Effector CD8-positive, alpha-beta T cell (primary cell): ENCODE data around the gene SH2D3C.

Experiments
- DNase-seq: peaks from one replicate; lab custom pipeline; 2025; lab: John Stamatoyannopoulos, UW
- total RNA-seq, 4 experiments: gene quantifications; one replicate each; lab custom pipeline; 2026; lab: John Stamatoyannopoulos, UW

Gene SH2D3C, protein sequence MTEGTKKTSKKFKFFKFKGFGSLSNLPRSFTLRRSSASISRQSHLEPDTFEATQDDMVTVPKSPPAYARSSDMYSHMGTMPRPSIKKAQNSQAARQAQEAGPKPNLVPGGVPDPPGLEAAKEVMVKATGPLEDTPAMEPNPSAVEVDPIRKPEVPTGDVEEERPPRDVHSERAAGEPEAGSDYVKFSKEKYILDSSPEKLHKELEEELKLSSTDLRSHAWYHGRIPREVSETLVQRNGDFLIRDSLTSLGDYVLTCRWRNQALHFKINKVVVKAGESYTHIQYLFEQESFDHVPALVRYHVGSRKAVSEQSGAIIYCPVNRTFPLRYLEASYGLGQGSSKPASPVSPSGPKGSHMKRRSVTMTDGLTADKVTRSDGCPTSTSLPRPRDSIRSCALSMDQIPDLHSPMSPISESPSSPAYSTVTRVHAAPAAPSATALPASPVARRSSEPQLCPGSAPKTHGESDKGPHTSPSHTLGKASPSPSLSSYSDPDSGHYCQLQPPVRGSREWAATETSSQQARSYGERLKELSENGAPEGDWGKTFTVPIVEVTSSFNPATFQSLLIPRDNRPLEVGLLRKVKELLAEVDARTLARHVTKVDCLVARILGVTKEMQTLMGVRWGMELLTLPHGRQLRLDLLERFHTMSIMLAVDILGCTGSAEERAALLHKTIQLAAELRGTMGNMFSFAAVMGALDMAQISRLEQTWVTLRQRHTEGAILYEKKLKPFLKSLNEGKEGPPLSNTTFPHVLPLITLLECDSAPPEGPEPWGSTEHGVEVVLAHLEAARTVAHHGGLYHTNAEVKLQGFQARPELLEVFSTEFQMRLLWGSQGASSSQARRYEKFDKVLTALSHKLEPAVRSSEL
- total RNA-seq, result 40.5 to 80.8 (median 56.4) reads per million in 4 experiments

- DNase-seq, result no peak
Observed at GRCh38 chr9:127778280-127779135, at the start of gene SH2D3C. Gene SH2D3C, minus strand, starts transcription at chr9:127778666. Its CDS starts 39 bp downstream, at chr9:127778627.

GRCh38 chr9:127826253-127826913 lies 47.9 kb upstream of the SH2D3C start:
- no peak for DNase-seq

DNA sequence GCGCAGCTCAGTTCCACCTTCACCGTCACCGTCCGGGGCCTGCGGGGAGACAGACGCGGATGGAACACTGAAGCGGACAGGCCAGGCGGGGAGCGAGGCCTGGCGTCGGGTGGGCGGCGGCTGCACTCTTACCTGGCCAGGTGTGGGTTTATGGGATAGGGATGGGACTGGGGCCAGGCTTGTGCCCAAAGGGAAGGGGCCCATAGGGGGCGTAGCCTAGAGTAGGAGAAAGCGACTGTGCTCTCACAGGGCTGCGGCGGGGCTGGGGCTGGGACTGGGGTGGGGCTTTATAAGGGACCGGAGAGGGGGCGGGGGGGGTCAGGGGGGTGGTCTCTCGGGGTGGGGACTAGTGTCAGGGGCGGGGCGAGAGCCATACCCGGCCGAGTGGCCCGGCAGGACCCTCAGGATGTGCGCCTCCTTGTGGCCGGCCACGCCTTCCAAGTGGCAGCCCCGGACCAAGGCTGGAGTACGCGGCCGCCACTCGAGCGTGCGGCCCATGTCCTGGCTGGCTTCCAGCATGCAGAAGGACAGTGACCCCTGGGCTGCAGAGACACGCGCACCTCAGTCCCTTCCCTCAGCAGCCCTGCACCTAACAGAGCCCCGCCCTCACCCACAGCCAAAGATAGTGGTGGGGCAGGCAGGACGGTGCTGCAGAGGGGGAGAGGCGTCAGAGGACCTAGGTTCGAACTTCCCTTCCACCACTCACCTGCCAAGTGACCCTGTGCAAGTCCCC lies 47.0 kb upstream of the SH2D3C start:
- DNase-seq, result no peak

DNA sequence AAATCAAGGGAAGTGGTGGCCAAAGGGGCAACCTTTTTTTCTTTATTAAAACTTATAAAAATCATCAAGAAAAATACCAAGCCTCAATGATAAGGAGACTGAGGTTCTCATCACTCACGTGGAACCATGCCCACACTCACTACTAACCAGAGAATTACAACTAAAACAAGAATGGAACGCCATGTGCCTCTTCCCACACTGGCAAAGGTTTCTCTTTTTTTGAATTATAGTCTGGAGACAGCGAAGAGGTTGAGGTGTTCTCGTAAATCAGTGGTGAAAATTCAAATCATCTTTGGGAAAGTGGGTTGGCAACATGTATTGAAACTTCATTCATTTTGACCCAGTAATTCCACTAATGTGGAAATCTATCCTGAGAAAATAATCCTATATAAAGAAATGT lies 43.6 kb upstream of the SH2D3C start:
- DNase-seq, result no peak

DNA sequence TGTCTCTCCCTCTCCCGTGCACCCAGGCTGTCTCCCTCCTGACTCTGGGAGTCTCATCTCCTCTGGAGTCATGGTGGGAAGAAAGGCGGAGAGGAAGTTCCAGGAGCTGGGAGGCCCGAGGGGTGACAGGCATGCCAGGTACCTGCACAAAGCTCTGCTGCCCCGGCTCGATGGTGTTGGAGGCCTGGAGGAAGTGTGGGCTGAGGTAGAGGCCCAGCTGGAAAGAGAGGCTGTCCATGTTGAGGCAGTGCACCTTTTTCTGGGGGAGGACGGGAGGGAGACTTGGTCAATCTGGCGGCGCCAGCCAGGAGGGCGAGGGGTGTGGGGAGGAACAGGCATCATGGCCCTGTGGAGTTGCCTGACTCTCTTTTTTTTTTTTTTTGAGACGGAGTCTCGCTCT lies 40.1 kb upstream of the SH2D3C start:
- DNase-seq, result no peak

DNA sequence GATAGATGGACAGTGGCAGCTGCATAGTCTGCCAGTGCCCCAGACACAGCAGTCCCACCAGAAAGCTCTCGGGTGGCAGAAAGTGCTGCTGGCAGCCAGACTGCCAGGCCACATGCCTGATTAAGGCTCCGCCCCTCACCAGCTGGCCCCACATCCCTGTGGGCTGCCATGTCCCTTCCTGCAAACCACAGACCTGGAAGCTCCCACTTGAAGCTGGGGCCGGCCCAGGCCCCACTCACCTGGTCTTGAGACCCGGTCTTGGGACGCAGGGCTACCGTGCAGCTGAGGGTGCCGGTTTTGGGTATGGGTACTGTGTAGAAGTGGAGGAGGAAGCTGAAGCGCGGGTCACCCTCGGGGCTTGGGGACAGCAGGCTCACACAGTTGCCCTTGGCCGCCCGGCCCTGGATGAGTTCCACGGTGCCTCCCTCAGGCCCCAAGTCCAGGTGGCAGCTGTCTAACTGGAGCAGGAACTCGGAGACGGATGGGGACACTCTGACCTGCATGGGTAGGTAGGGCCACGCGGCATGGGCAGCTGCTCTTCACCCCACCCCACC lies 39.5 kb upstream of the SH2D3C start:
- DNase-seq, result no peak

GRCh38 chr9:127816728-127817127 lies 38.3 kb upstream of the SH2D3C start:
- no peak for DNase-seq

DNA sequence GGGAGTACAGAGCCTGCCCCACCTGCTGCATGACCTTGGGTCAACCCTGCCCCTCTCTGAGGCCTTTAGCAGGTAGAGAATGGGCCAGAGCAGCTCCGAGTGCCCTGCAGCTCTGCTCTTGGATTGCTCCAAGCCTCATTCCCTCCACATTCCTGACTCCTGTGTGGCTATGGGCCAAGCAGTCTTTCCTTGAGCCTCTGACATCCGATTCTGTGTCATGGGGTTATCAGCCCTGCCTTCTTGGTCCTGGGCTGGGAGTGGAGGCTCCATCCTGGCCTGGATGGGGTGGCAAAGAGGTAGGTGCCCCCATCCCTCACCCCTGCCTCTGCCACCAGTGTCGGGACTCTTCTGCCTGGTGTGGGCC lies 37.9 kb upstream of the SH2D3C start:
- no peak for DNase-seq

GRCh38 chr9:127815512-127816361 lies 37.3 kb upstream of the SH2D3C start:
- DNase-seq, result no peak

- DNase-seq, result no peak
Observed at GRCh38 chr9:127814619-127815511, 36.4 kb upstream of the SH2D3C start.

GRCh38 chr9:127813686-127814226 lies 35.3 kb upstream of the SH2D3C start:
- DNase-seq, result no peak

GRCh38 chr9:127812936-127813675 lies 34.6 kb upstream of the SH2D3C start:
- no peak for DNase-seq

DNA sequence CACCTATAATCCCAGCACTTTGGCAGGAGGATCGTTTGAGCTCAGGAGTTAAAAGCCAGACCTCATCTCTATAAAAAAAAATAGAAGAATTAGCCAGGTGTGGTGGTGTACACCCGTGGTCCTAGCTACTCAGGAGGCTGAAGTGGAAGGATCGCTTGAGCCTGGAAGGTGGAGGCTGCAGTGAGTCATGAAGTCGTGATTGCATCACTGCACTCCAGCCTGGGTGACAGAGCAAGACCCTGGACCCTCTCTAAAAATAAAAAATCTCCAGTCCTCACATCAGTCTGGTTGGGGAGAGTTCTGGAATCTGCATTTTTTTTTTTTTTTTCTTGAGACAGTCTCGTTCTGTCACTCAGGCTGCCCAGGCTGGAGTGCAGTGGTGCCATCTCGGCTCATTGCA lies 33.5 kb upstream of the SH2D3C start:
- DNase-seq, result no peak

DNA sequence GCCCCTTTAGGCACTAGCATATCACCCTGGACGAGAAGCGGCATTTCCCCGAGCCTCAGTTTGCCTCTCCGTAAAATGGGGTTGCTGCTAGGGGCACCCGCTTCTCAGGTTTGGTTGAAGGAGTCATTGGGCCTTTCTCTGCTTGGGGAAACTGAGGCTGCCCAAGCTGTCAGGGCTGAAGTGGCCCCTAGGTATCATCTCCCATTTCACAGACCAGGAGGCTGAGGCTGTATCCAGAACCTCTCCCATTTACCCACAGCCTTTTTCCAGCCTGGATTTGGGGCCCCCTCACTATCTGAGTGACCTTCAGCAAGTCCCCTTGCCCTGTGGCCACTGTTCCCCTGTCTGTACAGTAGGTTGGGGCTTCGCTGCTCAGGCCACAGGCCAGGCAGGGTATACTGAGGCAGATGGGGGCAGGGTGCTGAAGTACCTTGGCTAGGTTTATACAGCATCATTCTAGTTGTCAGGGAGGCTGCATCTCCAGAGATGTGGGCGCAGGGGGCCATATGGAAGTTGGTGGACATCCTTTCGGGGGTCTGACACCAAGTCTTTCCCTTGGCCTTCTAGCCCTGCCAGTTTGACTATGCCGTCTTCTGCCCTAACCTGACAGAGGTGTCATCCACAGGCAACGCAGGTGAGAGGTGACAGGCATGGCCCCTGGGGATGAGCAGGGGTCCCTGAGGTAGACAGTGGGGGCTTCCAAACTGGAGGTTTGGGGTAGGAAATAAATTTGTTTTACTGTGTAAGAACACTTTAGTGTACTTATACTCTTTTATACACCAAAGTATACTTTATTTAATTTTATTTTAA lies 32.1 kb upstream of the SH2D3C start:
- no peak for DNase-seq

GRCh38 chr9:127809540-127810377 lies 31.3 kb upstream of the SH2D3C start:
- no peak for DNase-seq
